GM11168 (cell line): ENCODE measurements around the gene MBD3L2B.

ENCODE experiments used
- in situ Hi-C: fragments of 300-500 bp; cut with MboI; formaldehyde crosslinking; loops from one replicate; pipeline ENCODE4 v1.12.0; 2022; ENCODE audit warnings: low sequenced_read_pairs; ENCODE audit not compliant: unreplicated experiment

Gene MBD3L2B

GRCh38 chr19:7018828-7019227 is 2.4 kb downstream of the MBD3L2B start:
- in situ Hi-C loops = no loop called here

- in situ Hi-C loops = no loop called here
Measured at GRCh38 chr19:7013678-7014077, 7.6 kb downstream of the MBD3L2B start.

- in situ Hi-C loops = no loop called here
Measured at GRCh38 chr19:7010722-7011593, 10.3 kb downstream of the MBD3L2B start.

- in situ Hi-C loops = no loop called here
Measured at GRCh38 chr19:7007859-7008258, 13.4 kb downstream of the MBD3L2B start.

GRCh38 chr19:7006135-7006704 is 15.0 kb downstream of the MBD3L2B start:
- in situ Hi-C loops = no loop called here

GRCh38 chr19:7004313-7004931 is 16.8 kb downstream of the MBD3L2B start:
- in situ Hi-C loops = no loop called here

GRCh38 chr19:7000816-7001215 is 20.4 kb downstream of the MBD3L2B start:
- in situ Hi-C loops = no loop called here

GRCh38 chr19:7000333-7000732 is 20.9 kb downstream of the MBD3L2B start:
- in situ Hi-C loops = no loop called here

GRCh38 chr19:6999933-7000332 is 21.3 kb downstream of the MBD3L2B start:
- in situ Hi-C loops = no loop called here

- in situ Hi-C loops = no loop called here
Measured at GRCh38 chr19:6997679-6998445, 23.4 kb downstream of the MBD3L2B start.

- in situ Hi-C loops = no loop called here
Measured at GRCh38 chr19:6996810-6997209, 24.4 kb downstream of the MBD3L2B start.

GRCh38 chr19:6995054-6995453 is 26.2 kb downstream of the MBD3L2B start:
- in situ Hi-C loops = no loop called here

- in situ Hi-C loops = no loop called here
Measured at GRCh38 chr19:6988257-6988656, 33.0 kb downstream of the MBD3L2B start.

GRCh38 chr19:6987850-6988249 is 33.4 kb downstream of the MBD3L2B start:
- in situ Hi-C loops = no loop called here

- in situ Hi-C loops = no loop called here
Measured at GRCh38 chr19:6983448-6983847, 37.8 kb downstream of the MBD3L2B start.

- in situ Hi-C loops = no loop called here
Measured at GRCh38 chr19:6979399-6979798, 41.8 kb downstream of the MBD3L2B start.

- in situ Hi-C loops = no loop called here
Measured at GRCh38 chr19:6976197-6976596, 45.0 kb downstream of the MBD3L2B start.

- in situ Hi-C loops = no loop called here
Measured at GRCh38 chr19:6971366-6971765, 49.9 kb downstream of the MBD3L2B start.

- in situ Hi-C loops = no loop called here
Measured at GRCh38 chr19:6970443-6970842, 50.8 kb downstream of the MBD3L2B start.

- in situ Hi-C loops = no loop called here
Measured at GRCh38 chr19:6970021-6970420, 51.2 kb downstream of the MBD3L2B start.

- in situ Hi-C loops = no loop called here
Measured at GRCh38 chr19:6969490-6969889, 51.7 kb downstream of the MBD3L2B start.
